GM18519 (cell line): Measurements from ENCODE around the gene ENTR1.
"Not testable (repeated sequence)": the region's sequence is repeated elsewhere in the genome, so short reads cannot be mapped to it uniquely, and the experiment has no call there.

Source experiments
- ATAC-seq: cut with Tn5 transposase; IDR thresholded peaks from one replicate; pipeline ENCODE4 v1.9.1; 2021; ENCODE audit warnings: mild to moderate bottlenecking, moderate library complexity; ENCODE audit not compliant: unreplicated experiment, low FRiP score

The ENTR1 gene

GRCh38 chr9:136421791-136422190 is 11.4 kb upstream of the ENTR1 start:
- no peak for ATAC-seq

GRCh38 chr9:136419092-136419420 is 8.6 kb upstream of the ENTR1 start:
- ATAC-seq: no peak

GRCh38 chr9:136418182-136419091 is 8.0 kb upstream of the ENTR1 start:
- no peak for ATAC-seq

- no peak for ATAC-seq
Observed at GRCh38 chr9:136416914-136417313, 6.5 kb upstream of the ENTR1 start.

GRCh38 chr9:136416427-136416826 is 6.0 kb upstream of the ENTR1 start:
- no peak for ATAC-seq

- no peak for ATAC-seq
Observed at GRCh38 chr9:136412962-136413361, 2.5 kb upstream of the ENTR1 start.

- ATAC-seq: no peak
Observed at GRCh38 chr9:136411378-136411777, 964 bp upstream of the ENTR1 start.

GRCh38 chr9:136409557-136410455 is 608 bp downstream of the ENTR1 start:
- ATAC-seq: peak; percentile 7

- ATAC-seq: no peak
Observed at GRCh38 chr9:136407911-136408310, 2.5 kb downstream of the ENTR1 start.

- not testable (repeated sequence) for ATAC-seq
Observed at GRCh38 chr9:136407061-136407460, 3.4 kb downstream of the ENTR1 start.

- not testable (repeated sequence) for ATAC-seq
Observed at GRCh38 chr9:136405904-136406303, 4.5 kb downstream of the ENTR1 start.

- ATAC-seq: no peak
Observed at GRCh38 chr9:136405481-136405880, 4.9 kb downstream of the ENTR1 start.

- ATAC-seq: no peak
Observed at GRCh38 chr9:136404801-136405136, 5.6 kb downstream of the ENTR1 start.

- ATAC-seq: no peak
Observed at GRCh38 chr9:136403915-136404800, 6.3 kb downstream of the ENTR1 start.

GRCh38 chr9:136403538-136403914 is 6.9 kb downstream of the ENTR1 start:
- no peak for ATAC-seq

GRCh38 chr9:136402067-136402466 is 8.3 kb downstream of the ENTR1 start:
- no peak for ATAC-seq

- no peak for ATAC-seq
Observed at GRCh38 chr9:136401173-136401922, 9.1 kb downstream of the ENTR1 start.

- ATAC-seq: peak; percentile 55
Observed at GRCh38 chr9:136400038-136400834, 10.2 kb downstream of the ENTR1 start, which contains the start of gene SNAPC4. Gene SNAPC4 (minus strand): TSS chr9:136400170. CDS start chr9:136398428, 1,742 bp downstream.
